Astrocyte of the hippocampus (primary cell): ENCODE measurements around the gene CDCA4.

Experiments used
- DNase-seq: peaks from one replicate; pipeline ENCODE4 v3.0.0; 2011; ENCODE audit warnings: low read depth, low spot score

CDCA4 gene

GRCh38 chr14:105014631-105015030, 6.3 kb downstream of the CDCA4 start:
- no peak for DNase-seq

DNA sequence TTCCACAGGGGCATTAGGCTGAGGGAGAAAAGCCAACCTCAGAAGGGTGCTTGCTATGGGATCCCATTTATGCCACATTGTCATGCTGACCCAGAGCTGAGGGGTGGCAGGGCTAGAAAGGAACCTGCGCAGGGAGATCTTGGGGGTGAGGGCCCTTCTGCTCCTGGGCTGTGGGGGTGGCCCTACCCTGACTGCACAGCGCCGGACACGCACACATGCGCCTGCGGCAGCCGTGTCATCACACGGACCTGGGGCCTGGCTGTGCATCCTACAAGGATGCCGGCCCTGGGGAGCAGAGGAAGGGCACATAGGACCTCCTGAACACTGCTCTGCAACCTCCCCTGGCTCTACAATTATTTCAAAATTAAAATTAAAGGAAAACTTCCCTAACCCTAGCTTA, 6.9 kb downstream of the CDCA4 start:
- no peak for DNase-seq

- DNase-seq: peak; percentile 58
These were observed 7.6 kb downstream of the CDCA4 start for GRCh38 chr14:105013150-105013785.

GRCh38 chr14:105012171-105012985, 8.5 kb downstream of the CDCA4 start:
- no peak for DNase-seq

DNA sequence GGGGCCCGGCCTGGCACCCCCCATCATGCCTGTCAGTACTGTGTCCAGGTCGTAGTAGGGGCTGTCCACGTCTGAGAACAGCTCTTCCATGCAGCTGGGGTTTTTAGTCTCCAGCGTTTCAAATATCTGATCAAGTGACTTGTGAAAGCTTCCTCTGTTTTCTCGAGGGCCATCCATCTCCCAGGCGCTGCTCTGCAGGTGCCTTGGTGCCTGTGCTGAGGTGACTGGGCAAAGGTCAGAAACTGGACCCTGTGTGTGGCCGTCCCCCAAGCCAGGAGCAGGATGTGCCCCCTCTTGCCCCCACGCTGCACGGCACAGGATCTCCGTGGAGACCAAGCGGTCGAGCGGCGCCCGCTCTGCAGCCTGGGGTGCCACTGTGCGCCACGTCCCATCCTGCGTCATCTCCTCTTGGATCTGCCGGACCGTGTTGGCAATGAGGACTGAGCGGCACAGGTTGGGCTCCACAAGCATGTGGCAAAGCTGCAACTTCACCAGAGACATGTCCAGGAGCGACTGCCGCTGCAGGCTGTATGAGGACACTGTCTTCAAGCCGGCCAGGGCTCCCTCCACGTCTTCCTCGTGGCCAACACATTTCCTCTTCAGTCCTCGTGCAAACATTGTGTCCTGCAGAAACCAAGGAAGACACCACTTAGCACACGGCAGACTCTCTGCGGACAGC, 9.4 kb downstream of the CDCA4 start:
- no peak for DNase-seq

DNA sequence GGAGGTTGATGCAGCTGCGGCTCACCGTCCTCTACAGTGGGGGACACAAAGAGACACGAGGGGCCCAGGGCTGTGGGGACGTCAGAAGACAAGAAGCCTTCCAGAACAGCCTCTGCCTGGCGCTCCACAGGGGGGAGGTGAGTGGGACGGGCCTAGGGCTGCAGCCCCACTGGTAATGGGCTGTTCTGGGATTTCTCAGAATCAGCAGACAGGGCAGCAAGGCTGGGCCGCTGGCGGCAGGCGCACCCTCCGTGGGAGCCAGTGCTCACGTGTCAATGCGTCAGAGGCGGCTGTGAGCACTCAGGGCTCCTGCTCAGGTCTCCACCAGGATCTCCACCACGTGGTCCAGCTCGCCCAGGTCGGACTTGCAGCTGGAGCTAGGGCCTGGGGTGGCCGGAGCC, 10.0 kb downstream of the CDCA4 start:
- no peak for DNase-seq

DNA sequence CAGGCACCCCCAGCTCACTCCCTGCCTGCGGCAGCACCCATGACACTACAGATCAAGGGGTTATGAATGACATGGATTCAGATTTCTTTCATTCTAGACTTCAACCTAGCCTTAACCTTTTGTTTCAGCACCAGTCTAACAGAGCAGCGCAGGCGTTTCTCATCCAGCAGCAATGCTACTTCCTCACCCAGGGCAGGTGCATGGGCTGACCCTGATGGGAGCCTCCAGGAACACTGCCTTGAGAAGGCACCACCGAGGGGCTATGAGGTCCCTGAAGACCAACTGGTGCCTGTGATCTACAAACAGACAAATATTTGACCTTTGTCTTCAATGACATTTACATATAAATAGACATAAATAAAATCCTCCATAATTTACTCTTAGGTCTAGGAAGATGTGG, 10.8 kb downstream of the CDCA4 start:
- no peak for DNase-seq

DNA sequence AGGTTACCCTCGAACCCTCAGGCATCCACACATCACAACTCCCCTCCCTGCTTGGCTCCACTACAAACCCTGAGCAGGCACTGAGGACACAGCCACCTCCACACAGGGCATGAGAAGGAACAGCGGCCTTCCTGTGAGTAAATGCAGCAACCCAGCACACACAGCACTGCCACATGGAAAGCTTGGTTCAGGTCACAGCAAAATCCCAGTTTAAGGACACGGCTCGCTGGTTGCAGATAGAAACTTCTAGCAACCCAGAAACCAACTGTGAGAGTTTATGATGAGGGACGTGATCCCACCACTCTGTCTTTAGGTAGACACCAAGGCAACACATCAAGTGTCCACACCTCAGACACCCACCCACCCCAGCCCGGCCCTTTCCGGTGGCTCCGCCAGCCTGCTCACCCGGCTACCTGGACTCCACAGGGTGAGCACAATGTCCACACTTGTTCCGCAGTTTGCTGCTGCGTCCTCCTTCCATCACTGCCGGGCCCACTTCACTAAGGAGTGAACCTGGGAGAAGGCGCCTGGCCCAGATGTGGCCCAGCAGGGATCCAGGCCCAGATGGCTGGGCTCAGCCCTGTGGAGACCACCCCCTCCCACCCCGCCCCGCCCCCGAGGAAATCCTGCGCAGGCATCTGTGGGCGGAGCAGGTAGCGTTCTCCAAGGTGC, 13.2 kb downstream of the CDCA4 start:
- no peak for DNase-seq

- no peak for DNase-seq
These were observed 13.9 kb downstream of the CDCA4 start for GRCh38 chr14:105006831-105007592.

GRCh38 chr14:105005929-105006830, 14.7 kb downstream of the CDCA4 start:
- no peak for DNase-seq

DNA sequence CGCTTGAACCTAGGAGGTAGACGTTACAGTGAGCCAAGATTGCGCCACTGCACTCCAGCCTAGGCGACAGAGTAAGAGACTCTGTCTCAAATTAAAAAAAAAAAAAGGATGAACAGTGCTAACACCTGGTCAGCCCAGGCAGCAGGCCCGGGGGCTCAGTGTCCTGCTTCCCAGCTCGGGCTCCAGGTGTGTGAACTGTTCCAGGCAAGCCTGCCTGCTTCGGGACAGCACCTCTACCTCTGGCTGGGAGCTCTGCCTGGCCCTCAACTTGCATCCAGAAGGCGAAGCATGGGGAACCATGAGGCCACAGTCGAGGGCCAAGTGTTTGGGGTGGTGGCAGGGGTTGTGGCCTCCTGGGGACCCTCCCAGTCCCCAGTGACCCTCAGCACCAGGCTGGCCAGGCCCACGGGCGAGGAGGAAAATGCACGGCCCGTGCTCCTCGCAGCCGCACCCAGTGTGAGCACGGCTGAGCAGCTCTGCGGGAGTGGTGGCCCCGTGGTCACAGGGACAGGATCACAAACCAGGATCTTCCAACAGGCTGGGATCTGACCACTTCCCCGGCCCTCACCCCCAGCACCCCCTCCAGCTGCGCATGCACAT, 15.5 kb downstream of the CDCA4 start:
- no peak for DNase-seq

- no peak for DNase-seq
These were observed 21.5 kb downstream of the CDCA4 start for GRCh38 chr14:104999361-104999760.

DNA sequence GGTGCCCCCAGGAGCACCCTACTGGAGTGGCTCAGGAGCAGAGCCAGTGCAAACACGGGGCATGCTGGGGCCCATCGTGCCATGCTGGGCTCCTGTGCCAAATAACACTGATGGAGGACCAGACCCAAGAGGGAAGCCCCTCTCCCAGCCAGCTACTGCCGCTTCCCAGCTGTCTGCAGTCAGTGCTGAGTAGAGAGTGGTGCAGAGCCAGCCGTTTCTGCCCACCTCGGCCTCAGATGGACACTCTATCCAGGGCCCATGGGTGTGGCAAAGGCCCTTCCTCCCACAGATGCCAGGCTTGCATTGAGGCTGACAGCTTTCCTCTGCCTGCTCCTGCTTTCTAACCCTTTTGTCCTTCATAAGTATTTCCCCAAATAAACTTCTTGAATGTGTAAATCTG, 22.1 kb downstream of the CDCA4 start:
- no peak for DNase-seq

DNA sequence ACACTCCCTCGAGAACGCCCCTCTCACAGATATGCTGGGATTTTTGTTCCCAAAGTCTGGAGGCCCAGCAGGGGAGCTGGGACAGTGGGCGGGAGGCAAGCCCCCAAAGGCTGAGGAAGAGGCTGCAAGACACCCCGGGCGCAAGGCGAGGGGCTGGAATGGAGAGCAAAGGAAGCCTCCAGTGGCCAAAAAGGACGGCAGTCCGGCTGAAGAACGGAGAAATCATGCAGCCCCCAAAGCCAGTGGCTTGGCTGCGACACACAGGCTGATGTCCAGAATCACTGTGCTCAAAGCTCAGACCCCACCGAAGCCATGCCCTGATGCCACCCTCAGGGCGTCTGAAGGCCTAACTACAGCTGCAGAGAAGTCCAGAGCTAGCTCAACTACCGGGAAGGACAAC, 24.4 kb downstream of the CDCA4 start:
- DNase-seq: no peak

DNA sequence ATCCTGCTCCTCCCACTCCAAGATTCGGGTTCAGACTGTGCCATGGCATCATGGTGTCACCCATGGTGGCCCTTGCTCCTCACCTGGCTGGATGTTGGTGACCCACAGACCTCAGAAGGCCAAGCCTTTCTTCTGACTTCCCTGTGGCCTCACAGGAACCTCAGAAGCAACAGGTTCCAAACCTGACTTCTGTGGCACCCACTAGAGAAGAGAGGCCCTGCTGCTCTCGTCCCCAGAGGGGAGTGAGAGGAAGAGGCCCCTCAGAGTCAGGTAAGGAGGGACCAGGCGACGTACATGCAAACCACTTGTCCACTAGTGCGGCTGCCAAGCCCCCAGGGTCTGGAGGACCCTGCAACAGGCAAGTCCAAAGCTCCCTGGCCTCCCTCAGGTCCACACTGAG, 24.9 kb downstream of the CDCA4 start:
- no peak for DNase-seq

DNA sequence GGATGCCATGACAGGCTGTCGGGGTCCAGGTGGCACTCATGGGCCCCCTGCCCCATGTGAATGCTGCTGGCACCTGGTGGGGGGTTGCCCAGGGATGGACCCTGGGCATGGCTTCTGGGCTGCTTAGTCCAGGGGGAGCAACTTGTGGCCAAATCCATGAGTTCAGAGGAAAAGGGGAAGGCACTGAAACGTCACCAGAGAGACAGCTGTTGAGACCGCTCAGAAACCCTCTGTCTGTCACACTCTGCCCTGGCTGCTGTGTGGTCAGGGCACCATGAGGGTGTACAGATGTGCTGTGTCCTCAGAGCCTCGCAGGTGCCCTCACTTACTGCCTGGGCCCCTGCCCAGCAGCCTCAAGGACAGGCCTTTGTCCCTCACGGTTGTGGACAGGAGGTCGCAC, 25.9 kb downstream of the CDCA4 start:
- no peak for DNase-seq

DNA sequence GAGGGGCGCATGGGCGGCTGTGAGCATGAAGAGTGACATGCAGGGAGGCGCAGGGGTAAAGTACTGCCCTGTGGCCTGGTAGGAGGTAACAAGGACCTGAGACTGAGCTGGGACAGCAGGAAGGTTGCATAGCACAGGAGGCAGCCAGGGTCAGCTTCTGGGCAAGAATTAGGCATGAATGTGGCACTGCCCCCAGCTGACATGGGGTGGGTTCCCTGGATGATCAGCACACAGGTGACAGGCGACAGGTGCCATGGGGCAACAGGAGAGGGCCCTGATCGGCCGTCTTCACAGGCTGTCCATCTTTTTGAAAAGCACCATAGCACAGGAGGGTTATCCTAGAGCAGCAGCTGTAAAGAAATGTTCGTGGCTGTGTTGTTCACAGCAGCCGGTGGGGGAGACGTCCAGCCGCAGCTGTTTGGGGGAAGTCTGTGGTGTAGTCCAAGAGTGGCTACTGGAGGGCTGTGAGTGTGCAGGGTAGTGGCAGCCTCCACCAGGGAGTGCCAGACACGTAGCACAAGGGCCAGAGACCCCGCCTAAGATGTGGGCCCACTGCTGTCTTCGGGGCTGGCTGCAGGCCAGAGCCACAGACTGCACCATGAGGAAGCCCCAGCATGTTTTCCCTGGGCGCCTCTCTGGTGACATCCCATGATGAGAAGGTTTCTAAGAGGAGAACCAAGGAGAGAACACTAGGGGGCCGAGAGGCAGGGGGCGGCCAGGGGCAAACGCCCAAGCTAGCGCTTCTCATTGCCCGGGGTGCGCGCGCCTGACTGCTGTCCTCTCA, 26.9 kb downstream of the CDCA4 start:
- no peak for DNase-seq

GRCh38 chr14:104993306-104993705, 27.6 kb downstream of the CDCA4 start:
- DNase-seq: no peak

- DNase-seq: no peak
These were observed 28.4 kb downstream of the CDCA4 start for GRCh38 chr14:104992501-104992900.
